H1 (cell line): Measurements from ENCODE around the gene SEMA6A. TPM values are rescaled to one million over a fixed set of nuclear protein-coding genes. Genes with fewer than 3 reads are reported as not detected.

Source experiments
- BACH1 ChIP-seq: IDR thresholded peaks from 2 replicates; pipeline ENCODE4 v1.6.1; 2012; ENCODE audit warnings: low read length, improper control_type of control experiment
- EZH2 ChIP-seq: fragments of 200-600 bp; sonication (generic); IDR thresholded peaks from 2 replicates; pipeline ENCODE4 v1.7.1; 2012; ENCODE audit warnings: low read depth, mild to moderate bottlenecking, moderate library complexity, low read length, inconsistent platforms; ENCODE audit not compliant: severe bottlenecking
- FOSL1 ChIP-seq: IDR thresholded peaks from 2 replicates; pipeline ENCODE4 v1.6.1; 2011; ENCODE audit warnings: mild to moderate bottlenecking, low read depth, low read length, moderate library complexity; ENCODE audit not compliant: insufficient read depth
- SIN3A ChIP-seq, 2 experiments: IDR thresholded peaks in 1 of 2; conservative IDR thresholded peaks in 1 of 2; 2 replicates each; pipeline ENCODE4 v1.6.1; 2011 to 2012; ENCODE audit warnings: low read length in 2 of 2, improper control_type of control experiment in 1 of 2, low read depth in 1 of 2, mild to moderate bottlenecking in 1 of 2
- TAF1 ChIP-seq: IDR thresholded peaks from 2 replicates; pipeline ENCODE4 v1.6.1; 2011; ENCODE audit warnings: mild to moderate bottlenecking, low read depth, low read length
- polyA plus RNA-seq, 7 experiments: library from polyadenylated mRNA; depleted of rRNA in 3 of 7; stranded (reverse) in 5 of 7; unstranded in 2 of 7; fragments of >200 nt in 5 of 7; fragments of 200-250 nt in 2 of 7; gene quantifications; 1 replicate in 5 of 7; 2 replicates in 1 of 7; 4 replicates in 1 of 7; pipeline versions ENCODE4 v1.2.1 to v1.2.3, GENCODE V29; 2011 to 2013; ENCODE audit warnings: missing spikeins in 2 of 7, mixed read lengths in 2 of 7
- total RNA-seq: library from RNA; stranded (reverse); fragmentation: NEBNext Ultra II Directional; extraction: Animal tissue kit (Norgen Biotek cat#: 25700); gene quantifications from 2 replicates; pipeline ENCODE4 v1.2.1, GENCODE V29; 2021
- TF ChIP-seq, protein P1 (sequence below): fragments of 300-600 bp; sonication (generic); IDR thresholded peaks from 2 replicates; pipeline ENCODE4 v1.7.1; 2012; ENCODE audit warnings: low read length, moderate library complexity, mild to moderate bottlenecking, inconsistent platforms; ENCODE audit not compliant: insufficient replicate concordance

Gene SEMA6A
- total and polyA plus RNA-seq, 2 of the 8 experiments (the other 6 are each of a cell fraction or from before 2014, with no cell fraction given): 78.3 to 277 TPM

GRCh38 chr5:116437351-116437705 is 137.3 kb downstream of the SEMA6A start (continued):
- TF ChIP-seq, protein P1, sequence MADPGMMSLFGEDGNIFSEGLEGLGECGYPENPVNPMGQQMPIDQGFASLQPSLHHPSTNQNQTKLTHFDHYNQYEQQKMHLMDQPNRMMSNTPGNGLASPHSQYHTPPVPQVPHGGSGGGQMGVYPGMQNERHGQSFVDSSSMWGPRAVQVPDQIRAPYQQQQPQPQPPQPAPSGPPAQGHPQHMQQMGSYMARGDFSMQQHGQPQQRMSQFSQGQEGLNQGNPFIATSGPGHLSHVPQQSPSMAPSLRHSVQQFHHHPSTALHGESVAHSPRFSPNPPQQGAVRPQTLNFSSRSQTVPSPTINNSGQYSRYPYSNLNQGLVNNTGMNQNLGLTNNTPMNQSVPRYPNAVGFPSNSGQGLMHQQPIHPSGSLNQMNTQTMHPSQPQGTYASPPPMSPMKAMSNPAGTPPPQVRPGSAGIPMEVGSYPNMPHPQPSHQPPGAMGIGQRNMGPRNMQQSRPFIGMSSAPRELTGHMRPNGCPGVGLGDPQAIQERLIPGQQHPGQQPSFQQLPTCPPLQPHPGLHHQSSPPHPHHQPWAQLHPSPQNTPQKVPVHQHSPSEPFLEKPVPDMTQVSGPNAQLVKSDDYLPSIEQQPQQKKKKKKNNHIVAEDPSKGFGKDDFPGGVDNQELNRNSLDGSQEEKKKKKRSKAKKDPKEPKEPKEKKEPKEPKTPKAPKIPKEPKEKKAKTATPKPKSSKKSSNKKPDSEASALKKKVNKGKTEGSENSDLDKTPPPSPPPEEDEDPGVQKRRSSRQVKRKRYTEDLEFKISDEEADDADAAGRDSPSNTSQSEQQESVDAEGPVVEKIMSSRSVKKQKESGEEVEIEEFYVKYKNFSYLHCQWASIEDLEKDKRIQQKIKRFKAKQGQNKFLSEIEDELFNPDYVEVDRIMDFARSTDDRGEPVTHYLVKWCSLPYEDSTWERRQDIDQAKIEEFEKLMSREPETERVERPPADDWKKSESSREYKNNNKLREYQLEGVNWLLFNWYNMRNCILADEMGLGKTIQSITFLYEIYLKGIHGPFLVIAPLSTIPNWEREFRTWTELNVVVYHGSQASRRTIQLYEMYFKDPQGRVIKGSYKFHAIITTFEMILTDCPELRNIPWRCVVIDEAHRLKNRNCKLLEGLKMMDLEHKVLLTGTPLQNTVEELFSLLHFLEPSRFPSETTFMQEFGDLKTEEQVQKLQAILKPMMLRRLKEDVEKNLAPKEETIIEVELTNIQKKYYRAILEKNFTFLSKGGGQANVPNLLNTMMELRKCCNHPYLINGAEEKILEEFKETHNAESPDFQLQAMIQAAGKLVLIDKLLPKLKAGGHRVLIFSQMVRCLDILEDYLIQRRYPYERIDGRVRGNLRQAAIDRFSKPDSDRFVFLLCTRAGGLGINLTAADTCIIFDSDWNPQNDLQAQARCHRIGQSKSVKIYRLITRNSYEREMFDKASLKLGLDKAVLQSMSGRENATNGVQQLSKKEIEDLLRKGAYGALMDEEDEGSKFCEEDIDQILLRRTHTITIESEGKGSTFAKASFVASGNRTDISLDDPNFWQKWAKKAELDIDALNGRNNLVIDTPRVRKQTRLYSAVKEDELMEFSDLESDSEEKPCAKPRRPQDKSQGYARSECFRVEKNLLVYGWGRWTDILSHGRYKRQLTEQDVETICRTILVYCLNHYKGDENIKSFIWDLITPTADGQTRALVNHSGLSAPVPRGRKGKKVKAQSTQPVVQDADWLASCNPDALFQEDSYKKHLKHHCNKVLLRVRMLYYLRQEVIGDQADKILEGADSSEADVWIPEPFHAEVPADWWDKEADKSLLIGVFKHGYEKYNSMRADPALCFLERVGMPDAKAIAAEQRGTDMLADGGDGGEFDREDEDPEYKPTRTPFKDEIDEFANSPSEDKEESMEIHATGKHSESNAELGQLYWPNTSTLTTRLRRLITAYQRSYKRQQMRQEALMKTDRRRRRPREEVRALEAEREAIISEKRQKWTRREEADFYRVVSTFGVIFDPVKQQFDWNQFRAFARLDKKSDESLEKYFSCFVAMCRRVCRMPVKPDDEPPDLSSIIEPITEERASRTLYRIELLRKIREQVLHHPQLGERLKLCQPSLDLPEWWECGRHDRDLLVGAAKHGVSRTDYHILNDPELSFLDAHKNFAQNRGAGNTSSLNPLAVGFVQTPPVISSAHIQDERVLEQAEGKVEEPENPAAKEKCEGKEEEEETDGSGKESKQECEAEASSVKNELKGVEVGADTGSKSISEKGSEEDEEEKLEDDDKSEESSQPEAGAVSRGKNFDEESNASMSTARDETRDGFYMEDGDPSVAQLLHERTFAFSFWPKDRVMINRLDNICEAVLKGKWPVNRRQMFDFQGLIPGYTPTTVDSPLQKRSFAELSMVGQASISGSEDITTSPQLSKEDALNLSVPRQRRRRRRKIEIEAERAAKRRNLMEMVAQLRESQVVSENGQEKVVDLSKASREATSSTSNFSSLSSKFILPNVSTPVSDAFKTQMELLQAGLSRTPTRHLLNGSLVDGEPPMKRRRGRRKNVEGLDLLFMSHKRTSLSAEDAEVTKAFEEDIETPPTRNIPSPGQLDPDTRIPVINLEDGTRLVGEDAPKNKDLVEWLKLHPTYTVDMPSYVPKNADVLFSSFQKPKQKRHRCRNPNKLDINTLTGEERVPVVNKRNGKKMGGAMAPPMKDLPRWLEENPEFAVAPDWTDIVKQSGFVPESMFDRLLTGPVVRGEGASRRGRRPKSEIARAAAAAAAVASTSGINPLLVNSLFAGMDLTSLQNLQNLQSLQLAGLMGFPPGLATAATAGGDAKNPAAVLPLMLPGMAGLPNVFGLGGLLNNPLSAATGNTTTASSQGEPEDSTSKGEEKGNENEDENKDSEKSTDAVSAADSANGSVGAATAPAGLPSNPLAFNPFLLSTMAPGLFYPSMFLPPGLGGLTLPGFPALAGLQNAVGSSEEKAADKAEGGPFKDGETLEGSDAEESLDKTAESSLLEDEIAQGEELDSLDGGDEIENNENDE: no peak
- TF ChIP-seq BACH1 (no peak), EZH2 (no peak), FOSL1 (no peak), TAF1 (no peak), SIN3A (conservative IDR thresholded peaks at IDR 0.05 in 1 of 2, IDR thresholded peaks at IDR 0.05 in 1 of 2; ENCODE audit: low read depth in 1 of 2, low read length in 2 of 2) (no peak)
